Measurements from ENCODE around the gene TRAPPC8.

The TRAPPC8 gene

GRCh38 chr18:31920277-31920676 is 22.7 kb downstream of the TRAPPC8 start:
- TF ChIP-seq POLR2AphosphoS5 (IDR thresholded peaks at IDR 0.05; ENCODE audit: low read depth, low read length) (no peak), FOXP2 (optimal IDR thresholded peaks at IDR 0.05; ENCODE audit: borderline replicate concordance, extremely low read depth, extremely low read length, insufficient read depth) (no peak), SIN3A (IDR thresholded peaks at IDR 0.05; ENCODE audit: borderline replicate concordance, insufficient read depth, low read length) (no peak), REST (IDR thresholded peaks at IDR 0.05; ENCODE audit: insufficient read depth in 1 of 2, low read depth in 2 of 2, low read length in 2 of 2) (no peak), TAF1 (IDR thresholded peaks at IDR 0.05; ENCODE audit: borderline replicate concordance, insufficient read depth, low read length) (no peak)

- TF ChIP-seq POLR2AphosphoS5 (IDR thresholded peaks at IDR 0.05; ENCODE audit: low read depth, low read length), result no peak
- TF ChIP-seq FOXP2 (optimal IDR thresholded peaks at IDR 0.05; ENCODE audit: borderline replicate concordance, extremely low read depth, extremely low read length, insufficient read depth), result no peak
- TF ChIP-seq SIN3A (IDR thresholded peaks at IDR 0.05; ENCODE audit: borderline replicate concordance, insufficient read depth, low read length), result no peak
- no peak for TF ChIP-seq TAF1 (IDR thresholded peaks at IDR 0.05; ENCODE audit: borderline replicate concordance, insufficient read depth, low read length)
- no peak for TF ChIP-seq REST (IDR thresholded peaks at IDR 0.05; ENCODE audit: insufficient read depth in 1 of 2, low read depth in 2 of 2, low read length in 2 of 2)
Measured at GRCh38 chr18:31918733-31919132, 24.2 kb downstream of the TRAPPC8 start.

GRCh38 chr18:31901063-31901462 is 41.9 kb downstream of the TRAPPC8 start:
- TF ChIP-seq FOXP2 (optimal IDR thresholded peaks at IDR 0.05; ENCODE audit: borderline replicate concordance, extremely low read depth, extremely low read length, insufficient read depth) (no peak), POLR2AphosphoS5 (IDR thresholded peaks at IDR 0.05; ENCODE audit: low read depth, low read length) (no peak), REST (IDR thresholded peaks at IDR 0.05; ENCODE audit: insufficient read depth in 1 of 2, low read depth in 2 of 2, low read length in 2 of 2) (no peak), TAF1 (IDR thresholded peaks at IDR 0.05; ENCODE audit: borderline replicate concordance, insufficient read depth, low read length) (no peak), SIN3A (IDR thresholded peaks at IDR 0.05; ENCODE audit: borderline replicate concordance, insufficient read depth, low read length) (no peak)

- no peak for TF ChIP-seq SIN3A (IDR thresholded peaks at IDR 0.05; ENCODE audit: borderline replicate concordance, insufficient read depth, low read length)
- no peak for TF ChIP-seq REST (IDR thresholded peaks at IDR 0.05; ENCODE audit: insufficient read depth in 1 of 2, low read depth in 2 of 2, low read length in 2 of 2)
- no peak for TF ChIP-seq FOXP2 (optimal IDR thresholded peaks at IDR 0.05; ENCODE audit: borderline replicate concordance, extremely low read depth, extremely low read length, insufficient read depth)
- TF ChIP-seq POLR2AphosphoS5 (IDR thresholded peaks at IDR 0.05; ENCODE audit: low read depth, low read length), result no peak
- no peak for TF ChIP-seq TAF1 (IDR thresholded peaks at IDR 0.05; ENCODE audit: borderline replicate concordance, insufficient read depth, low read length)
Measured at GRCh38 chr18:31892936-31893335, 50.0 kb downstream of the TRAPPC8 start.

- no peak for TF ChIP-seq SIN3A (IDR thresholded peaks at IDR 0.05; ENCODE audit: borderline replicate concordance, insufficient read depth, low read length)
- TF ChIP-seq TAF1 (IDR thresholded peaks at IDR 0.05; ENCODE audit: borderline replicate concordance, insufficient read depth, low read length), result no peak
- no peak for TF ChIP-seq REST (IDR thresholded peaks at IDR 0.05; ENCODE audit: insufficient read depth in 1 of 2, low read depth in 2 of 2, low read length in 2 of 2)
- TF ChIP-seq POLR2AphosphoS5 (IDR thresholded peaks at IDR 0.05; ENCODE audit: low read depth, low read length), result no peak
- no peak for TF ChIP-seq FOXP2 (optimal IDR thresholded peaks at IDR 0.05; ENCODE audit: borderline replicate concordance, extremely low read depth, extremely low read length, insufficient read depth)
Measured at GRCh38 chr18:31891566-31891965, 51.4 kb downstream of the TRAPPC8 start.
